Colonic mucosa (tissue), 4 donors: ENCODE results near the gene BORCS6. TPM values are rescaled to one million over a fixed set of nuclear protein-coding genes. Genes with fewer than 3 reads are reported as not detected.

Experiments used
- DNase-seq: peaks from one replicate; pipeline ENCODE4 v3.0.0-alpha.2; 2020
- H3K27ac ChIP-seq: fragments of 200-600 bp; one replicate; pipeline ENCODE4 v1.8.0; 2021
- H3K27me3 ChIP-seq: fragments of 200-600 bp; one replicate; pipeline ENCODE4 v1.8.0; 2021
- H3K36me3 ChIP-seq: fragments of 200-600 bp; one replicate; pipeline ENCODE4 v1.8.0; 2021
- H3K4me1 ChIP-seq: fragments of 200-600 bp; one replicate; pipeline ENCODE4 v1.8.0; 2021; ENCODE audit warnings: mild to moderate bottlenecking
- H3K4me3 ChIP-seq: fragments of 200-600 bp; one replicate; pipeline ENCODE4 v1.8.0; 2021
- H3K9ac ChIP-seq, 2 donors: one replicate each; pipeline ENCODE4 v1.7.0; 2013; ENCODE audit warnings: control low read depth in 2 of 2, low read depth in 2 of 2, low read length in 2 of 2
- H3K9me3 ChIP-seq: fragments of 200-600 bp; one replicate; pipeline ENCODE4 v1.8.0; 2021
- CTCF ChIP-seq: fragments of 200-600 bp; IDR thresholded peaks from one replicate; pipeline ENCODE4 v1.8.0; 2022; ENCODE audit warnings: antibody characterized with exemption, mild to moderate bottlenecking
- intact Hi-C: fragments of 100-400 bp; cut with DNase I; formaldehyde crosslinking; loops from one replicate; pipeline ENCODE4 v1.14.1; 2022
- total RNA-seq, 2 donors: library from RNA; stranded (reverse); fragmentation: NEBNext Ultra II Directional in 1 of 2; extraction: Animal tissue kit (Norgen Biotek cat#: 25700) in 1 of 2; gene quantifications; one replicate each; pipeline ENCODE4 v1.2.1, GENCODE V29; 2021
- donor health status: healthy.
- donor health status: DM: no; HTN: no; CAD: no.
- donor health status: DM: no; HTN: no; CAD: no.

BORCS6 gene
- total RNA-seq, 2 donors from 2014 or later = 11.7 to 12.4 TPM

GRCh38 chr17:8146381-8147140 lies 43.4 kb downstream of the BORCS6 start:
- Histone ChIP-seq H3K27me3 (no peaks in the 10 kb centered on the region), H3K4me3 (no peak overlapping the region), H3K9me3 (no peaks in the 10 kb centered on the region), H3K36me3 (peaks cover 37% of the 10 kb centered on the region), H3K4me1 (peaks cover 7% of the 10 kb centered on the region), H3K27ac (no peak overlapping the region), H3K9ac (peak overlapping the region in 1 of 2 donors; percentile 12)
- TF ChIP-seq CTCF = no peak
- DNase-seq = no peak
- intact Hi-C loops = no loop called here

- TF ChIP-seq CTCF = no peak
- no peak overlapping the region for H3K9ac ChIP-seq
- H3K9me3 ChIP-seq = no peaks in the 10 kb centered on the region
- intact Hi-C loops = no loop called here
- no peak overlapping the region for H3K4me3 ChIP-seq
- H3K36me3 ChIP-seq = peaks cover 38% of the 10 kb centered on the region
- DNase-seq = no peak
- no peak overlapping the region for H3K27ac ChIP-seq
- H3K27me3 ChIP-seq = no peaks in the 10 kb centered on the region
- peaks cover 5% of the 10 kb centered on the region for H3K4me1 ChIP-seq
Observed at GRCh38 chr17:8145811-8146210, 44.2 kb downstream of the BORCS6 start.

- Histone ChIP-seq H3K27me3 (no peaks in the 10 kb centered on the region), H3K36me3 (peaks cover 36% of the 10 kb centered on the region), H3K9ac (no peak overlapping the region), H3K9me3 (no peaks in the 10 kb centered on the region), H3K4me1 (no peaks in the 10 kb centered on the region), H3K4me3 (no peak overlapping the region), H3K27ac (no peak overlapping the region)
- TF ChIP-seq CTCF = no peak
- intact Hi-C loops = no loop called here
- DNase-seq = no peak
Observed at GRCh38 chr17:8144401-8145231, 45.4 kb downstream of the BORCS6 start.

GRCh38 chr17:8143581-8144400 lies 46.2 kb downstream of the BORCS6 start:
- Histone ChIP-seq H3K27me3 (no peaks in the 10 kb centered on the region), H3K4me1 (no peaks in the 10 kb centered on the region), H3K4me3 (no peak overlapping the region), H3K27ac (no peak overlapping the region), H3K9me3 (no peaks in the 10 kb centered on the region), H3K36me3 (peaks cover 31% of the 10 kb centered on the region), H3K9ac (no peak overlapping the region)
- intact Hi-C loops = no loop called here
- TF ChIP-seq CTCF = no peak
- no peak for DNase-seq

GRCh38 chr17:8142887-8143580 lies 46.9 kb downstream of the BORCS6 start:
- DNase-seq = no peak

More at GRCh38 chr17:8142887-8143580, 46.9 kb downstream of the BORCS6 start:
- Histone ChIP-seq H3K9ac (no peak overlapping the region), H3K4me1 (no peaks in the 10 kb centered on the region), H3K36me3 (peaks cover 31% of the 10 kb centered on the region), H3K27me3 (no peaks in the 10 kb centered on the region), H3K4me3 (no peak overlapping the region), H3K27ac (no peak overlapping the region), H3K9me3 (no peaks in the 10 kb centered on the region)
- TF ChIP-seq CTCF = no peak
- intact Hi-C loops = no loop called here
